Gastrocnemius medialis (tissue), 4 donors: Measurements from ENCODE around the gene TARBP2. TPM values are rescaled to one million over a fixed set of nuclear protein-coding genes. Genes with fewer than 3 reads are reported as not detected.
A peak's percentile ranks its signal among the peaks of the same experiment; 100 is the strongest.

Experiments
- ATAC-seq, 2 donors: fragments of 150-250 bp; one replicate each; pipeline ENCODE4 v1.9.1; 2016
- DNase-seq, 2 donors: peaks; one replicate each; pipeline ENCODE4 v3.0.0-alpha.2; 2019
- H3K27ac ChIP-seq, 4 donors: fragments of 200-600 bp; sonication (generic); 1 replicate in 1 of 4; 2 replicates in 3 of 4; pipeline ENCODE4 v1.5.1; 2016 to 2018; ENCODE audit warnings: mild to moderate bottlenecking in 2 of 4, moderate library complexity in 1 of 4
- H3K27me3 ChIP-seq, 3 donors: fragments of 200-600 bp; sonication (generic) in 2 of 3; 1 replicate in 1 of 3; 2 replicates in 2 of 3; pipeline versions ENCODE4 v1.5.1 to v1.6.0; 2016 to 2019; ENCODE audit warnings: mild to moderate bottlenecking in 1 of 3, moderate library complexity in 1 of 3
- H3K36me3 ChIP-seq, 2 donors: fragments of 200-600 bp; sonication (generic) in 1 of 2; one replicate each; pipeline ENCODE4 v1.5.1; 2017 to 2018
- H3K4me1 ChIP-seq, 2 donors: fragments of 200-600 bp; sonication (generic) in 1 of 2; one replicate each; pipeline ENCODE4 v1.5.1; 2016 to 2017; ENCODE audit warnings: mild to moderate bottlenecking in 2 of 2
- H3K4me3 ChIP-seq, 4 donors: fragments of 200-600 bp; sonication (generic) in 3 of 4; 1 replicate in 1 of 4; 2 replicates in 3 of 4; pipeline ENCODE4 v1.5.1; 2016 to 2019; ENCODE audit warnings: mild to moderate bottlenecking in 2 of 4
- H3K9me3 ChIP-seq, 3 donors: fragments of 200-600 bp; sonication (generic) in 2 of 3; 1 replicate in 1 of 3; 2 replicates in 2 of 3; pipeline ENCODE4 v1.5.1; 2016 to 2019
- POLR2A ChIP-seq, 2 donors: fragments of 450-650 bp; IDR thresholded peaks; one replicate each; pipeline ENCODE4 v1.6.1; 2017; ENCODE audit warnings: antibody characterized with exemption in 2 of 2, mild to moderate bottlenecking in 2 of 2, moderate library complexity in 2 of 2
- in situ Hi-C, 4 donors: fragments of 200-750 bp; cut with MboI; loops; one replicate each; pipeline versions ENCODE4 v1.15.0 to v1.8.0; 2017; ENCODE audit warnings: low sequenced_read_pairs in 4 of 4
- intact Hi-C: fragments of 100-400 bp; cut with DNase I; formaldehyde crosslinking; loops from one replicate; pipeline ENCODE4 v1.15.1; 2023; ENCODE audit warnings: low total_unique reads
- total RNA-seq, 4 donors: library from RNA; depleted of rRNA; stranded (reverse); fragments of >200 nt; gene quantifications; one replicate each; pipeline versions ENCODE4 v1.1.0 to v1.2.3, GENCODE V29; 2016
- TF ChIP-seq, protein P1 (sequence below), 5 experiments: fragments of 450-650 bp in 3 of 5; fragments of 200-600 bp in 2 of 5; sonication (generic) in 2 of 5; IDR thresholded peaks in 4 of 5; conservative IDR thresholded peaks in 1 of 5; 1 replicate in 4 of 5; 2 replicates in 1 of 5; pipeline ENCODE4 v1.5.1; 2016 to 2019; ENCODE audit warnings: antibody characterized with exemption in 5 of 5, mild to moderate bottlenecking in 3 of 5, moderate library complexity in 3 of 5

TARBP2 gene
- total RNA-seq, 4 donors from 2014 or later, result 6.8 to 17.4 (median 11.6) TPM

DNA sequence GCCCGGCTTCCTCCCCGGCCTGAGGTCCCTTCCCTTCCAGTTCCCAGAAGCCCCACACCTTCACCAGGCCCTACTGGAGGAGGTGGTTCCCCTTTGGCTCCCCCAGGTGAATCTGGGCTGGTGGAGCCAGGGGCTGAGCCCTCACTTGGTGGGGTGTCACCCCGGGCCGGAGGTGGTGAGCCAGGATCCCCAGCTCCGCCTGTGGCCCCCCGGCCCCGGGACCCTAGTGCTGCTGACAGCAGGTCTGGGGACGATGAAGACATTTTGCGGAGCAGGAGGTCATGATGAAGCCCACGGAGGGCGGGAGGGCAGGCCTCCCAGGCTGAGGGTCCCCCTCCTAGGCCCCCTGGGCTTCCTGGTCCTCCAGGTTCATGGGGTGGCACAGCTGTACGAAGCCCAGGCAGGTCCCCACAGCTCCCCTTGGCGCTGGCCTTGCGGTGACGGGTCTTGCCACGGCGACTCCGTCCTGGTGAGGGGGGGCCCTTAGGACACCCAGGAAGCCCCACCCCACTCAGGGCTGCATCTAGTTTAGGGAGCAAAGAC, 18.4 kb upstream of the TARBP2 start:
- Histone ChIP-seq H3K27ac (peak overlapping the region in 3 of 4 donors; percentile 22 to 53 (median 53)), H3K27me3 (no peaks in the 10 kb centered on the region), H3K36me3 (peaks cover 0 to 45% of the 10 kb centered on the region in 2 donors), H3K4me1 (peaks cover 11 to 19% of the 10 kb centered on the region in 2 donors), H3K4me3 (no peak overlapping the region), H3K9me3 (no peaks in the 10 kb centered on the region)
- TF ChIP-seq POLR2A (IDR thresholded peaks at IDR 0.05), result no peak
- TF ChIP-seq, protein P1, sequence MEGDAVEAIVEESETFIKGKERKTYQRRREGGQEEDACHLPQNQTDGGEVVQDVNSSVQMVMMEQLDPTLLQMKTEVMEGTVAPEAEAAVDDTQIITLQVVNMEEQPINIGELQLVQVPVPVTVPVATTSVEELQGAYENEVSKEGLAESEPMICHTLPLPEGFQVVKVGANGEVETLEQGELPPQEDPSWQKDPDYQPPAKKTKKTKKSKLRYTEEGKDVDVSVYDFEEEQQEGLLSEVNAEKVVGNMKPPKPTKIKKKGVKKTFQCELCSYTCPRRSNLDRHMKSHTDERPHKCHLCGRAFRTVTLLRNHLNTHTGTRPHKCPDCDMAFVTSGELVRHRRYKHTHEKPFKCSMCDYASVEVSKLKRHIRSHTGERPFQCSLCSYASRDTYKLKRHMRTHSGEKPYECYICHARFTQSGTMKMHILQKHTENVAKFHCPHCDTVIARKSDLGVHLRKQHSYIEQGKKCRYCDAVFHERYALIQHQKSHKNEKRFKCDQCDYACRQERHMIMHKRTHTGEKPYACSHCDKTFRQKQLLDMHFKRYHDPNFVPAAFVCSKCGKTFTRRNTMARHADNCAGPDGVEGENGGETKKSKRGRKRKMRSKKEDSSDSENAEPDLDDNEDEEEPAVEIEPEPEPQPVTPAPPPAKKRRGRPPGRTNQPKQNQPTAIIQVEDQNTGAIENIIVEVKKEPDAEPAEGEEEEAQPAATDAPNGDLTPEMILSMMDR (IDR thresholded peaks at IDR 0.05 in 4 of 5, conservative IDR thresholded peaks at IDR 0.05 in 1 of 5), result no peak
- ATAC-seq (no peak), DNase-seq (peak in 1 of 2 donors; percentile 23)
- in situ Hi-C loops, result no loop called here
- intact Hi-C loops, result no loop called here

DNA sequence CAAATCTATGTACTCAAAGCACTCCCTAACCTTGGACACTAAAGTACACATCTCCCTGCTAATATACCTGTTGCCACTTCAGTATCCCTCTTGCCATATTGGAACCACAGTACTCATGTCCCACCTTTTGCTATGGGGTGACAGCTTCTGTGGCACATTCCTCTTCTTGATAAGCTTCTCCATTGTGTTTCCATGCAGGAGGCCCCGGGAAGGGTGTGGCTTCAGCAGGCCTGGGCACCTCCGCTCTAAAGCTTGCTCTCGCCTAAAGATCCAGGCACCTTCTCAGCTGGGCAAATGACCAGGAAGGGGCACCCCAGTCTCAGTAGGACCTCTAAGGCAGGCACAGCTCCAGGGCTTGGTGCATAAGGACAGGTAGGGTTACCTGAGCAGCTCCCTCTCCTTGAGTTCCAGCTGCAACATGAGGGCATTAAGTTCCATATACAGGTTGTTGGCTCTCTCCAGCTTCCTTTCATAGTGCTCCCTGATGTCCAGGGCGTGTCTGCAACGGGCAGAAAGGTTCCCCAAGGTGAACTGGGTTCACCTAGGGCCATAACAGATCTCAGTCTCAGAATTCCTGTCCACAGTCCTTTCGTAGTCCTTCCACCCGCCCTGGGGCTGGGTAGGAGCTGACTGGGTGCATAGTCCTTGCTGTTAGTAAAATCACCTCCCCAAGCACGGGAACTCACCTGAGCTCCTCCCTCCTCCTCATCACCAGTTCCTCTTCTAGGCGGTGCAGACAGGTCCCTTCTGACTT, 17.7 kb upstream of the TARBP2 start:
- peak in 1 of 2 donors; percentile 18 for DNase-seq
- no peaks in the 10 kb centered on the region for H3K27me3 ChIP-seq
- no peak for ATAC-seq
- peaks cover 4 to 12% of the 10 kb centered on the region in 2 donors for H3K4me1 ChIP-seq
- no peaks in the 10 kb centered on the region for H3K9me3 ChIP-seq
- in situ Hi-C loops (no loop called here), intact Hi-C loops (no loop called here)
- TF ChIP-seq, protein P1 (IDR thresholded peaks at IDR 0.05 in 4 of 5, conservative IDR thresholded peaks at IDR 0.05 in 1 of 5), result no peak
- TF ChIP-seq POLR2A (IDR thresholded peaks at IDR 0.05), result no peak
- H3K36me3 ChIP-seq, result peaks cover 0 to 38% of the 10 kb centered on the region in 2 donors
- peak overlapping the region in 1 of 4 donors; percentile 53 for H3K27ac ChIP-seq
- no peak overlapping the region for H3K4me3 ChIP-seq

- Histone ChIP-seq H3K36me3 (peaks cover 0 to 35% of the 10 kb centered on the region in 2 donors), H3K27me3 (no peaks in the 10 kb centered on the region), H3K4me3 (no peak overlapping the region), H3K4me1 (peaks cover under 1 to 6% of the 10 kb centered on the region in 2 donors), H3K9me3 (no peaks in the 10 kb centered on the region), H3K27ac (no peak overlapping the region)
- no peak for TF ChIP-seq POLR2A (IDR thresholded peaks at IDR 0.05)
- TF ChIP-seq, protein P1 (IDR thresholded peaks at IDR 0.05 in 4 of 5, conservative IDR thresholded peaks at IDR 0.05 in 1 of 5), result no peak
- no peak for ATAC-seq
- in situ Hi-C loops (no loop called here), intact Hi-C loops (no loop called here)
- DNase-seq, result peak in 1 of 2 donors; percentile 7
Measured at GRCh38 chr12:53483979-53484377, 17.1 kb upstream of the TARBP2 start.

- DNase-seq (peak in 1 of 2 donors; percentile 12), ATAC-seq (no peak)
- Histone ChIP-seq H3K4me3 (no peak overlapping the region), H3K9me3 (no peaks in the 10 kb centered on the region), H3K4me1 (no peaks in the 10 kb centered on the region), H3K36me3 (peaks cover 0 to 26% of the 10 kb centered on the region in 2 donors), H3K27me3 (no peaks in the 10 kb centered on the region), H3K27ac (no peak overlapping the region)
- TF ChIP-seq POLR2A (IDR thresholded peaks at IDR 0.05), result no peak
- TF ChIP-seq, protein P1 (IDR thresholded peaks at IDR 0.05 in 4 of 5, conservative IDR thresholded peaks at IDR 0.05 in 1 of 5), result no peak
- in situ Hi-C loops, result no loop called here
- intact Hi-C loops, result no loop called here
Measured at GRCh38 chr12:53484686-53485575, 16.2 kb upstream of the TARBP2 start.
